HFFc6 (cell line): ENCODE results near the gene CISH. TPM values are rescaled to one million over a fixed set of nuclear protein-coding genes. Genes with fewer than 3 reads are reported as not detected.
A peak's percentile ranks its signal among the peaks of the same experiment; 100 is the strongest.

Experiments used
- DNase-seq: peaks from one replicate; pipeline ENCODE4 v3.0.0-alpha.2; 2018
- H3K27ac Mint-ChIP-seq: 2 replicates; pipeline ENCODE4 v1.8.0; 2020; ENCODE audit warnings: mild to moderate bottlenecking, mixed read lengths
- H3K27me3 Mint-ChIP-seq: 2 replicates; pipeline ENCODE4 v1.8.0; 2021; ENCODE audit warnings: mild to moderate bottlenecking, moderate library complexity, mixed read lengths; ENCODE audit not compliant: insufficient read depth
- H3K36me3 Mint-ChIP-seq: 2 replicates; pipeline ENCODE4 v1.8.0; 2021; ENCODE audit warnings: low read depth, mixed read lengths
- H3K4me1 Mint-ChIP-seq: 2 replicates; pipeline ENCODE4 v1.8.0; 2020; ENCODE audit warnings: low read depth, mixed read lengths
- H3K4me3 Mint-ChIP-seq: 2 replicates; pipeline ENCODE4 v1.8.0; 2020; ENCODE audit warnings: mild to moderate bottlenecking, moderate library complexity, mixed read lengths
- H3K9me3 Mint-ChIP-seq: 2 replicates; pipeline ENCODE4 v1.8.0; 2020; ENCODE audit warnings: mild to moderate bottlenecking, mixed read lengths
- total RNA-seq, 6 experiments: library from RNA; stranded (reverse); fragmentation: NEBNext Ultra II Directional; extraction: Animal tissue kit (Norgen Biotek cat#: 25700); gene quantifications; 2 replicates in 1 of 6; 3 replicates in 5 of 6; pipeline ENCODE4 v1.2.3, GENCODE V29; 2021
- TF ChIP-seq, protein P1 (sequence below): fragments of 200-600 bp; sonication (generic); IDR thresholded peaks from 2 replicates; pipeline ENCODE4 v1.5.0; 2021; ENCODE audit warnings: antibody characterized with exemption, mild to moderate bottlenecking

CISH gene
- total RNA-seq, 6 experiments from 2014 or later = 0.84 to 1.4 (median 0.95) TPM

DNA sequence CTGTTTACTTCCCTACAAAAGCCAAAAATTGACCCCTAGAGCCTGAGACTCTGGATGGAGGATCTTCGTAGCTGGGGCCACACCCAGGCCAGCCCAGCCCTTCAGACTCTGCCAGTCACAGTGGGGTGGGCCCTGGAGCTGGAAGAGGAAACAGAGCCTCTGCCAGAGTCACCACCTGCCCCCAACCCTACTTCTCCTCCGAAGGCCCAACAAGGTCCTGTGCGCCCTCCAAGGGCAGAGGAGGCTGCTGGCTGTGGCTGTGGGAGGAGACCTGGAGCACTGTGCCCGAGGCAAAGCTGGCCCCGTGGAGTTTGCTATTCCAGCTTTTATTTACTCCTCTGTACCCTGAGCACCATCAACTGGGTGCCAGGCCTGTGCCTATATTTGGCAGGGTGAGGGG, 19.0 kb downstream of the CISH start:
- Mint-ChIP-seq H3K9me3 (no peaks in the 10 kb centered on the region), H3K27me3 (peaks cover 15% of the 10 kb centered on the region), H3K27ac (no peak overlapping the region), H3K4me3 (no peak overlapping the region), H3K36me3 (no peaks in the 10 kb centered on the region), H3K4me1 (peaks cover 23% of the 10 kb centered on the region)
- DNase-seq = no peak
- TF ChIP-seq, protein P1, sequence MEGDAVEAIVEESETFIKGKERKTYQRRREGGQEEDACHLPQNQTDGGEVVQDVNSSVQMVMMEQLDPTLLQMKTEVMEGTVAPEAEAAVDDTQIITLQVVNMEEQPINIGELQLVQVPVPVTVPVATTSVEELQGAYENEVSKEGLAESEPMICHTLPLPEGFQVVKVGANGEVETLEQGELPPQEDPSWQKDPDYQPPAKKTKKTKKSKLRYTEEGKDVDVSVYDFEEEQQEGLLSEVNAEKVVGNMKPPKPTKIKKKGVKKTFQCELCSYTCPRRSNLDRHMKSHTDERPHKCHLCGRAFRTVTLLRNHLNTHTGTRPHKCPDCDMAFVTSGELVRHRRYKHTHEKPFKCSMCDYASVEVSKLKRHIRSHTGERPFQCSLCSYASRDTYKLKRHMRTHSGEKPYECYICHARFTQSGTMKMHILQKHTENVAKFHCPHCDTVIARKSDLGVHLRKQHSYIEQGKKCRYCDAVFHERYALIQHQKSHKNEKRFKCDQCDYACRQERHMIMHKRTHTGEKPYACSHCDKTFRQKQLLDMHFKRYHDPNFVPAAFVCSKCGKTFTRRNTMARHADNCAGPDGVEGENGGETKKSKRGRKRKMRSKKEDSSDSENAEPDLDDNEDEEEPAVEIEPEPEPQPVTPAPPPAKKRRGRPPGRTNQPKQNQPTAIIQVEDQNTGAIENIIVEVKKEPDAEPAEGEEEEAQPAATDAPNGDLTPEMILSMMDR = no peak

DNA sequence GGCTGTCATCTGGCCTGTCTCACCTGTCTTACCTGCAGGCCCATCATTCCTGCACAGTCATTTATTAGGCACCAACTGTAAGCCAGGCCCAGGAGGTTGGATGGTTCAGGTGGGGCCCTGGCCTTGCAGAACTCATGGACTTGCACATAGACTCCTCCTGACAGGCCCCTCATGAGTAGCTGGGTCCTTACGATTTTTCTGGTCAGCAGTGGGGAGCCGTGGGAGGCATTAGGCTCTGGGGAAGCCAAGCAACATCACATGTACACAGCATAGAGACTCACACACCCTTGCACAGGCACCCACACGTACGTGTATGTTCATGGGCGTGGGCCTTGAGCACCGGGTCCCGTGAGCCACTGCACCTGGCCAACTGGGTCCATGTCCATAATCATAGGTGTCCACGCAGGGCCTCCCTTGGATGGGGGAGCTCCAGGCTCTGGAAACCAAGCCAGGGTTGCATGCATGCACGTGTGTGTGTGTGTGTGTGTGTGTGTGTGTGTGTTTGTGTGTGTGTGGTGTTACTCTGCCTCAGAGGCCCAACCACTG, 20.3 kb downstream of the CISH start:
- Mint-ChIP-seq H3K27ac (0 out of 2 replicates have a peak overlapping the region, but pooled peaks have one; percentile 48), H3K9me3 (no peaks in the 10 kb centered on the region), H3K4me3 (no peak overlapping the region), H3K4me1 (peaks cover 28% of the 10 kb centered on the region), H3K36me3 (no peaks in the 10 kb centered on the region), H3K27me3 (peaks cover 15% of the 10 kb centered on the region)
- TF ChIP-seq, protein P1 = no peak
- no peak for DNase-seq

DNA sequence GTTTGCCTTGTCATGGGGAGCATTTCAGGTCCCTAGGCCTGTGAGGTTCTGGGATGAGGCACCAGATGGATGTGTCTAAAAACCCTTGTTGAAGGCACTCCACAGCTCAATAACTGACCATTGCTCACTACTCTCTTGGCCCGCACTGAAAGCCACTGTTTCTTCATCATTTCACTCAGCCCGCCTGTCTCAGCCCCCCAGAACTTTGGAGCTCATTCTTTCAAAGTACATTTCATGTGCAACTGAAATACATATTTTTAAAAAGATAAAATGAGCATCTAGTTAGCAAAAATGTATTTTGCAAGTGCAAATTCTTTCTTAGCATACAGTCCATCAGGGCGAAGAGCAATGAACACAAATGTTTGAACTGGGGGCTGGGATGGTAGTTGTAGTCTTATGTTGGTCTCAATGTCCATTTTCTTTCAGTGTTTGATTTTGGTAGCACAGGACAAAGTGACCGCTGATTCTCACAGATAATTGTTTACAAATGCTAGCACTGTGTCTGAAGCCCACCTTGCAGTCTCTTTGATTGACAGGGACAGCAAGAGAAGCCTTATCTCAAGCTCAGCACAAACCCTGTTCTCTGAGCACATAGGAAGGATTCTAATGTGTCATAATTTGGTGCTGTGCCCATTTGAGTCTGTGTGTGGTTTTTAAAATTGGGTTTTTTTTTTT, 22.7 kb downstream of the CISH start:
- DNase-seq = no peak
- TF ChIP-seq, protein P1 = no peak

DNA sequence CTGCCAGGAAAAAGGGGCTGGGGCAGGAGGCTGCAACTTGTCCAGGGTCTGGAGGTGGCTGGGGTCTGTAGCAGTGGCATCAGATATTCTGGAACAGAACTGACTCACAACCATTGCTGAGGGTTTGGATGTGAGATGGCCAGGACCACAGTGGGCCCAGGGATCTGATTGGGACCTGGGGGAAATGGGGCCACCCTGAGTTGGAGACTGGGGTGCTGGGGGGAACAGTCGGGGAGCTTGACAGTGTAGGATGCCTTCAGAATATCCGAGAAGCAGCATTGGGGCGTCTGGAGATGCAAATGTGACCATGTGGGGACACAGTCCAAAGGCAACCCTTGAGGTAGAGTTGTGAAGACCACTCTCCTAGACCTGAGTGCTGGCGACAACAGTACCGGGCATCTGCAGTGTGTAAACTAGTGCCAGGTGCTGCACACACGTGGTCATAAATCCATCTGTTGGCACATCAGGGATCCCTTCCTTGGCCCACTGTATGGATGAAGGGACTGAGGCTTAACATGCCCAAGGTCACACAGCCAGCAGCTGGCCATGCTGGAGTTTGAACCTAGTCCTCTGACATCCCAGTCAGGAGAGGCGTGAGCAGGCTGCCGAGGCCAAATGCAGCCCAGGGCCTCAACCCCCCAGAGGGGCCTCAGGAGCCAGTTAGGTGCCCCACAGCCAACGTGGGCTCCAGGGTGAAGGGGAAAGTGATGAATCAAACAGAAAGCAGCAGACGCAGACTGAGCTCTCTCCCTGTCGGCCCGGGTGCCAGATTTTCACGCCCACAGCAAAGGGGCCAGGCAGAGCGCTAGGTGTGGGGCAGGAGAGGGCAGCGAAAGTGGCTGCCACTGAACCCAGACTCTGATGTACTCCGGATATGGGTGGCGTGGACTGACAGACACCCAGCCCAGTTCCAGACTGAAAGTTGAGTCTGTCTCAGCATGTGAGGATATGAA, 23.5 kb downstream of the CISH start:
- peaks cover 28% of the 10 kb centered on the region for H3K4me1 Mint-ChIP-seq
- H3K9me3 Mint-ChIP-seq = no peaks in the 10 kb centered on the region
- DNase-seq = no peak
- no peaks in the 10 kb centered on the region; the same call in 1 of the 2 replicates for H3K36me3 Mint-ChIP-seq
- H3K27me3 Mint-ChIP-seq = peaks cover 2% of the 10 kb centered on the region; the same call in 1 of the 2 replicates
- TF ChIP-seq, protein P1 = no peak
- no peak overlapping the region for H3K4me3 Mint-ChIP-seq
- no peak overlapping the region for H3K27ac Mint-ChIP-seq

More for the DNA sequence above, 22.7 kb downstream of the CISH start:
- Mint-ChIP-seq H3K4me1 (peaks cover 28% of the 10 kb centered on the region), H3K4me3 (no peak overlapping the region), H3K27me3 (peaks cover 2% of the 10 kb centered on the region; the same call in 1 of the 2 replicates), H3K36me3 (no peaks in the 10 kb centered on the region; the same call in 1 of the 2 replicates), H3K9me3 (no peaks in the 10 kb centered on the region), H3K27ac (no peak overlapping the region)

DNA sequence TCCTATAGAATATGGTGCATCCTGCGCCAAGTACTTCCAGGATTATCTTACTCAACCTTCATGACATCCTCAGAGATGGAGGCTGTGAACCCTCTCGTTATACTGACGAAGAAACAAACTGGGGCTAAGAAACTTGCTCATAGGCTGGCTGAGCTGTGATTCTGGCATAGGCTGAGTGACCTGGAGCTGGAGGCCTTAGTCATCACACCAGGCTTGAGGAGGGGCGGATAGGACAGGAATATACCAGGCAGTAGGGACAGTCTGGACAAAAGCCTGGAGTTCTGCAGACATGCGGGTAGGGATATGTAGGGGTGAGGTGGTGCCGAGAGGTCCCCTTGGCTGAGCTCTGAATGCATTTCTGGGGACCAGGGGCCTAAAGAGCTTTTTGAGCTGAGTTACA, 24.2 kb downstream of the CISH start:
- Mint-ChIP-seq H3K27ac (no peak overlapping the region), H3K4me1 (peaks cover 25% of the 10 kb centered on the region), H3K4me3 (no peak overlapping the region), H3K9me3 (no peaks in the 10 kb centered on the region), H3K36me3 (no peaks in the 10 kb centered on the region; the same call in 1 of the 2 replicates), H3K27me3 (peaks cover under 1% of the 10 kb centered on the region; the same call in 1 of the 2 replicates)
- TF ChIP-seq, protein P1 = no peak
- peak; percentile 33 for DNase-seq
